GM12865 (cell line): Measurements from ENCODE around the gene RXFP1.

ENCODE experiments used
- DNase-seq: peaks from one replicate; pipeline ENCODE4 v3.0.0; 2010; ENCODE audit warnings: low read depth
- H3K4me3 ChIP-seq: 2 replicates; pipeline ENCODE4 v1.5.1; 2011; ENCODE audit warnings: mild to moderate bottlenecking, low read depth, low read length, control low read depth
- CTCF ChIP-seq: IDR thresholded peaks from 2 replicates; pipeline ENCODE4 v1.5.1; 2011; ENCODE audit warnings: low read length, control low read depth, low read depth, inconsistent platforms; ENCODE audit not compliant: insufficient read depth; ENCODE audit errors: missing control alignments

RXFP1 gene

GRCh38 chr4:158590306-158590705, 68.6 kb downstream of the RXFP1 start:
- no peak for TF ChIP-seq CTCF
- no peak overlapping the region for H3K4me3 ChIP-seq
- DNase-seq, result no peak

- H3K4me3 ChIP-seq, result no peak overlapping the region
- TF ChIP-seq CTCF, result no peak
- no peak for DNase-seq
These were observed 69.1 kb downstream of the RXFP1 start for GRCh38 chr4:158590824-158591223.

- DNase-seq, result no peak
- no peak for TF ChIP-seq CTCF
- no peak overlapping the region for H3K4me3 ChIP-seq
These were observed 76.4 kb downstream of the RXFP1 start for GRCh38 chr4:158597879-158598596.

DNA sequence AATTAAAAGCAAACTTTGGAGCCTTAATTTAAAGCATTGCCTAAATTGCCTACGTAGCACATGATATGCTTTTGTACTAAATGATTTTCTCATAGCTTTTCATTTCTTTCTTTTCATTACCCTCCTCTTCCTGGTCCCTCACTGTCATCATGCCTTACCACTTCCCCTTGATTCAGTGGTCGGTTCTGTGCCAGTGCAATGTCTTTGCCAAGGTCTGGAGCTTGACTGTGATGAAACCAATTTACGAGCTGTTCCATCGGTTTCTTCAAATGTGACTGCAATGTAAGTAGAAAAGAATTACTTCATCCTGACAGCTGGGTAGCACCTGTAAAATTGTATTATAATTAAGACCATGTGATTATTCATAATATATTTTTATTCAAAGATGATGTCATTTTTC, 77.5 kb downstream of the RXFP1 start:
- no peak overlapping the region for H3K4me3 ChIP-seq
- no peak for TF ChIP-seq CTCF
- DNase-seq, result no peak

DNA sequence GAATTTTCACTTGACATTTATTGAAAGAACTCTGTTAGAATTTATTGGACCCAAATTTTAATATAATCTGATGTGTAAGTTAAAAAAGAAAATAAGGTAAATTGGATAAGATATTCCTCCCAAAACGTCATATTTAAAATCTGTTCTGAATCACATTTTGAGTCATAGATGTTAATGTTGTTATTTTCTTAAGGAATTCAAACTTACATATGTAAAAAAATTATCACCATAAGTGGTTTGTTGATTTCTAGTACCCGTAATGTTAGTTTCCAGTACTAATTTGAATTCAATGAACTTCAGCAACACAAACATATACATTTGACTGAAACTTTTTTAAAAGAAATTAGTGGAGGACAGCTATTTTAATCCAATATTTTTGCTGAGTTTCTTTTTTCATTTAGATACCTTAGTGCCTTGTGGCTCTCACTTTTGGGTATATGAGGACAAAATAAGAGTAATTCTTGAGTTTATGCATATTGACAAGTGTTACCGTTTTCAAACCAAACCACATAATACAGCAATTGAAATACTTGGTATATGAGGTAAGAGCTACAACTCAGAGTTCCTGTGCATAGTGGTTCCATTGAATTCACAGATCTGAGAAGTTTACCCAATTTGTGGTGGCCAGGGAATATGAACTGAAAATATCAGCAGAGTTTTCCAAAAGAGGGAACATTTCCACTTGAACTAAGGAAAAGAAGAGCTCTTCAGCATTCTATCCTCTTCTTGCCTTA, 78.2 kb downstream of the RXFP1 start:
- TF ChIP-seq CTCF, result no peak
- no peak for DNase-seq
- no peak overlapping the region for H3K4me3 ChIP-seq

- TF ChIP-seq CTCF, result no peak
- no peak for DNase-seq
- no peak overlapping the region for H3K4me3 ChIP-seq
These were observed 82.7 kb downstream of the RXFP1 start for GRCh38 chr4:158604369-158604768.
